ENCODE data around the gene PTPRU.
"Not testable (repeated sequence)": the region's sequence is repeated elsewhere in the genome, so short reads cannot be mapped to it uniquely, and the experiment has no call there.

Gene PTPRU

GRCh38 chr1:29222686-29223085 is 13.6 kb upstream of the PTPRU start:
- DNase-seq, result no peak

- DNase-seq, result no peak
Measured at GRCh38 chr1:29223521-29223920, 12.8 kb upstream of the PTPRU start.

- no peak for DNase-seq
Measured at GRCh38 chr1:29224356-29224837, 11.9 kb upstream of the PTPRU start.

GRCh38 chr1:29225361-29225760 is 11.0 kb upstream of the PTPRU start:
- no peak for DNase-seq

- no peak for DNase-seq
Measured at GRCh38 chr1:29227511-29227910, 8.8 kb upstream of the PTPRU start.

- DNase-seq, result no peak
Measured at GRCh38 chr1:29230204-29230552, 6.1 kb upstream of the PTPRU start.

GRCh38 chr1:29230553-29231378 is 5.6 kb upstream of the PTPRU start, which contains the start of gene MECR:
MECR (minus strand) TSS chr1:29230934; CDS start chr1:29230906, 28 bp downstream.
- peak; percentile 96 for DNase-seq

- no peak for DNase-seq
Measured at GRCh38 chr1:29232387-29232786, 3.9 kb upstream of the PTPRU start.

GRCh38 chr1:29233693-29234092 is 2.6 kb upstream of the PTPRU start:
- no peak for DNase-seq

- no peak for DNase-seq
Measured at GRCh38 chr1:29234471-29234870, 1.9 kb upstream of the PTPRU start.

GRCh38 chr1:29234881-29235280 is 1.4 kb upstream of the PTPRU start:
- not testable (repeated sequence) for DNase-seq

- DNase-seq, result no peak
Measured at GRCh38 chr1:29236712-29237128, 398 bp downstream of the PTPRU start.

- DNase-seq, result peak; percentile 29
Measured at GRCh38 chr1:29237129-29237821, 953 bp downstream of the PTPRU start.

- peak; percentile 19 for DNase-seq
Measured at GRCh38 chr1:29237852-29238619, 1.7 kb downstream of the PTPRU start.

GRCh38 chr1:29238620-29239002 is 2.3 kb downstream of the PTPRU start:
- DNase-seq, result no peak

GRCh38 chr1:29239142-29239541 is 2.8 kb downstream of the PTPRU start:
- DNase-seq, result no peak

GRCh38 chr1:29240400-29240837 is 4.1 kb downstream of the PTPRU start:
- no peak for DNase-seq

GRCh38 chr1:29240986-29241385 is 4.7 kb downstream of the PTPRU start:
- no peak for DNase-seq

- no peak for DNase-seq
Measured at GRCh38 chr1:29243023-29243870, 6.9 kb downstream of the PTPRU start.

- no peak for DNase-seq
Measured at GRCh38 chr1:29243871-29244200, 7.5 kb downstream of the PTPRU start.

- DNase-seq, result no peak
Measured at GRCh38 chr1:29245261-29245660, 8.9 kb downstream of the PTPRU start.

- DNase-seq, result peak; percentile 16
Measured at GRCh38 chr1:29245876-29246275, 9.6 kb downstream of the PTPRU start.

- no peak for DNase-seq
Measured at GRCh38 chr1:29247044-29247443, 10.7 kb downstream of the PTPRU start.
